Fibroblast of skin of back (primary cell): Measurements from ENCODE around the gene PTGDR2.

ENCODE experiments used
- DNase-seq: peaks from one replicate; pipeline ENCODE4 v3.0.0-alpha.2; 2013

The PTGDR2 gene

GRCh38 chr11:60874421-60875365 lies 18.9 kb upstream of the PTGDR2 start:
- no peak for DNase-seq

- no peak for DNase-seq
Measured at GRCh38 chr11:60873533-60873932, 17.8 kb upstream of the PTGDR2 start.

GRCh38 chr11:60872961-60873524 lies 17.3 kb upstream of the PTGDR2 start:
- DNase-seq, result peak; percentile 87

- peak; percentile 66 for DNase-seq
Measured at GRCh38 chr11:60872124-60872960, 16.6 kb upstream of the PTGDR2 start.

- DNase-seq, result peak; percentile 51
Measured at GRCh38 chr11:60871378-60872061, 15.8 kb upstream of the PTGDR2 start.

- no peak for DNase-seq
Measured at GRCh38 chr11:60870733-60871377, 15.1 kb upstream of the PTGDR2 start.

- DNase-seq, result no peak
Measured at GRCh38 chr11:60870276-60870675, 14.5 kb upstream of the PTGDR2 start.

- DNase-seq, result no peak
Measured at GRCh38 chr11:60869451-60869825, 13.7 kb upstream of the PTGDR2 start.

- DNase-seq, result no peak
Measured at GRCh38 chr11:60868682-60869450, 13.1 kb upstream of the PTGDR2 start.

GRCh38 chr11:60867871-60868681 lies 12.3 kb upstream of the PTGDR2 start:
- DNase-seq, result no peak

- no peak for DNase-seq
Measured at GRCh38 chr11:60866911-60867870, 11.4 kb upstream of the PTGDR2 start, which contains the start of gene ZP1. ZP1 (plus strand) TSS chr11:60867542; CDS start chr11:60867562, 20 bp downstream.

GRCh38 chr11:60864856-60865513 lies 9.2 kb upstream of the PTGDR2 start:
- DNase-seq, result no peak

- DNase-seq, result no peak
Measured at GRCh38 chr11:60863550-60864521, 8.1 kb upstream of the PTGDR2 start.

- DNase-seq, result no peak
Measured at GRCh38 chr11:60862171-60862570, 6.4 kb upstream of the PTGDR2 start.

- peak; percentile 11 for DNase-seq
Measured at GRCh38 chr11:60860943-60861342, 5.2 kb upstream of the PTGDR2 start.

GRCh38 chr11:60859616-60860250 lies 4.0 kb upstream of the PTGDR2 start:
- no peak for DNase-seq
